Erythroblast (primary cell): ENCODE results near the gene GPD2.

Experiments
- GATA1 ChIP-seq: IDR thresholded peaks from 2 replicates; pipeline ENCODE4 v1.6.1; 2011; ENCODE audit warnings: low read depth, mild to moderate bottlenecking, control low read depth, low read length, moderate library complexity
- POLR2A ChIP-seq: IDR thresholded peaks from 2 replicates; pipeline ENCODE4 v1.6.1; 2011; ENCODE audit warnings: mild to moderate bottlenecking, low read length

GRCh38 chr2:156430980-156431358, 5.2 kb upstream of the GPD2 start:
- TF ChIP-seq POLR2A, result no peak
- TF ChIP-seq GATA1, result no peak
